Motor neuron (in vitro differentiated cells): ENCODE measurements around the gene TNFRSF13B. TPM values are rescaled to one million over a fixed set of nuclear protein-coding genes. Genes with fewer than 3 reads are reported as not detected.
"Not testable (repeated sequence)": the region's sequence is repeated elsewhere in the genome, so short reads cannot be mapped to it uniquely, and the experiment has no call there.

Experiments
- ATAC-seq, 8 experiments: fragments of 200-7000 bp; cut with Tn5 transposase; replicated peaks in 6 of 8; 2 replicates each; pipeline ENCODE4 v1.8.0; 2021; ENCODE audit warnings: mild to moderate bottlenecking in 8 of 8, moderate library complexity in 8 of 8
- H3K27ac ChIP-seq, 2 donors: fragments of 250-450 bp; sonication (Bioruptor Pico); 2 replicates each; pipeline ENCODE4 v1.9.0; 2021; ENCODE audit warnings: antibody characterized with exemption in 2 of 2, mild to moderate bottlenecking in 2 of 2, moderate library complexity in 1 of 2
- H3K4me1 ChIP-seq, 2 donors: fragments of 250-450 bp; sonication (Bioruptor Pico); replicated peaks in 1 of 2; 2 replicates each; pipeline ENCODE4 v1.6.1; 2021; ENCODE audit warnings: antibody characterized with exemption in 2 of 2, mild to moderate bottlenecking in 2 of 2, moderate library complexity in 1 of 2
- H3K4me3 ChIP-seq, 5 donors: fragments of 250-450 bp; sonication (Bioruptor Pico); 2 replicates each; pipeline ENCODE4 v1.9.0; 2021; ENCODE audit warnings: antibody characterized with exemption in 5 of 5, mild to moderate bottlenecking in 5 of 5, moderate library complexity in 4 of 5
- WGBS, 10 experiments: fragments of 450-650 bp; shearing (Covaris generic); methylation state at CpG; one replicate each; pipeline ENCODE4 v1.0.0; 2022; 5-methylcytosine and 5-hydroxymethylcytosine counted together
- in situ Hi-C, 9 experiments: fragments of 400-800 bp; cut with MboI; loops; one replicate each; pipeline ENCODE4 v1.15.0; 2021; ENCODE audit warnings: low sequenced_read_pairs in 9 of 9, low pct_unique_long_range_greater_than_20kb in 2 of 9; ENCODE audit not compliant: unreplicated experiment in 9 of 9
- total RNA-seq, 8 experiments: library from RNA; unstranded; fragments of 300-600 nt; gene quantifications; 2 replicates each; pipeline versions ENCODE4 v1.2.3 to v1.2.4, GENCODE V29; 2022

TNFRSF13B gene
- total RNA-seq, 8 experiments from 2014 or later = 0.09 to 1.00 (median 0.41) TPM; not detected in 4

DNA sequence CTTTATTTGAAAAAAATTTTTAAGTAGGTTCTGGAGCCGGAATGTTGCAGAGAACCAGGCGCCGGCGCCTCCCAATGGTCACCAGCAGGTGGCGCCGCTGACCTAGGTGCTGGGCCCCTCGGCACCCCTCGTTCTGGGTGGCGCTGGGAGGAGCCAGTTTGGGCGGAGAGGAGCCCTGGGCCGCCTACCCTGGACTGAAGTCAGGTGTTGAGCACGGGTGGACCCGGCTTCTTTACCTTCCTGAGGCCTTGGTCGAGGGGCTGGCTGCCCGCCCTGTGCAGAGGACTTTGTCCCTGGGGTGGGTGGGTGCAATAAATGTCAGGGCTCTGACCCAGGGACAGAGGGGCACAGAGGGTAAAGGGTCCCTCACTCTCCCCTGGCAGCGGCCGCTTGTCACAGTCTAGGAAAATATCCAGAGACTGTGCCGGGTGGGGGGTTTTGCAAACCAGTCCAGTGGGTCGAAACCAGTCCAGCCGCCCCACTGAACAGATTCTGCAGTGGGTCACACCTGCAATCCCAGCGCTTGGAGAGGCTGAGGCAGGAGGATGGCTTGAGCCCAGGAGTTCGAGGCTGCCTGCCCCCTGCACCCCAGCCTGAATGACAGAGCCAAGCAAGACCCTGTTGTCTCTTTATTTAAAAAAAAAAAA, 30.1 kb upstream of the TNFRSF13B start:
- H3K27ac ChIP-seq = no peak overlapping the region
- peaks cover 0 to 3% of the 10 kb centered on the region in 2 donors for H3K4me1 ChIP-seq
- peak; percentile 84 to 100 (median 94) for ATAC-seq
- 0 to 30% (median 14%) methylated on average over 1 to 9 of the region's 22 CpGs; no CpG with 5 or more reads in 6 of the 10 experiments for WGBS, 10 experiments
- in situ Hi-C loops = loop anchor here in 1 of 9 experiments (25.0 kb wide), 1 partner anchor 210 kb away; the partner anchor contains the start of gene PLD6
- no peak overlapping the region for H3K4me3 ChIP-seq

DNA sequence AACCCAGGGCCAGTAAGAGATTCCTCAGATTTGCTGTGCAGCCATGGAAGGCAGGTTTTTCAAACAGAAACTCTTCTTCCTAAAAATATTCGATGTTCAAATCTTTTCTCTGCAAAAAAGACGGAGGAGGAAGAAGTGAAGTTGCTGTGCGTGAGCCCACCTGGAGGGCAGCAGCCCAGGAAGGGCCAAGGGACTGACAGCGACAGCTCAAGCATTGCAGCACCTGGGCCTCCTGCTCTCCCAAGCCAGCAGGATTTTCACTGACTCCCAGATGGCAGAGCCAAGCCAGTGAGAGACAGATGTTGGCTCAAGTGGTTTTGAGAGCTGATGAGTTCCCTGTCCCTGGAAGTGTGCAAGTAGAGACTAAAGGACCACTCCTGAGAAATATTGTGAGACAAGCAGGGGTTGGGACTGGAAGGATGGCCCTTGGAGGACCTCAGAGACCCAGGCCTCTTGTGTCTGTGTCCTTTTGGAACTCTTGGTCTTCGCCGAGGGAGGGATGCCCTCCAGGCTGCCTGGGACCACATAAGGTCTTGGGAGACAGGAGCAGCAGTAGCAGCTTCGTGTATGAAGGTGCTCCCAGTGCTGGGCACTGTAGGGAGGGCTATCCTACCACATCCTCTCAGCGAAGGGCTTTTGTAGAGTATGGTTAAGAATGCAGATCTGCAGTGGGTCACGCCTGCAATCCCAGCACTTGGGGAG, 29.3 kb upstream of the TNFRSF13B start:
- no peak overlapping the region for H3K4me3 ChIP-seq
- no peak overlapping the region for H3K27ac ChIP-seq

GRCh38 chr17:16999931-17000625, 28.2 kb upstream of the TNFRSF13B start:
- H3K27ac ChIP-seq = no peak overlapping the region
- in situ Hi-C loops = loop anchor here in 1 of 9 experiments (25.0 kb wide), 1 partner anchor 212 kb away; the partner anchor contains the start of gene PLD6
- ATAC-seq = no peak
- H3K4me3 ChIP-seq = no peak overlapping the region
- 17 to 93% (median 58%) methylated on average over 1 to 4 of the region's 7 CpGs; no CpG with 5 or more reads in 5 of the 10 experiments for WGBS, 10 experiments
- peaks cover 0 to 3% of the 10 kb centered on the region in 2 donors for H3K4me1 ChIP-seq

More for the DNA sequence above, 29.3 kb upstream of the TNFRSF13B start:
- WGBS, 10 experiments = 0 to 66% (median 60%) methylated on average over 1 to 6 of the region's 9 CpGs; no CpG with 5 or more reads in 5 of the 10 experiments
- peaks cover 0 to 3% of the 10 kb centered on the region in 2 donors for H3K4me1 ChIP-seq
- in situ Hi-C loops = loop anchor here in 1 of 9 experiments (25.0 kb wide), 1 partner anchor 211 kb away; the partner anchor contains the start of gene PLD6
- ATAC-seq = peak in 6 of 8 experiments; percentile 7 to 25 (median 20)

- Histone ChIP-seq H3K4me1 (peaks cover 0 to 3% of the 10 kb centered on the region in 2 donors), H3K27ac (no peak overlapping the region), H3K4me3 (no peak overlapping the region)
- WGBS, 10 experiments = 0 to 100% (median 80%) methylated on average over 1 to 7 of the region's 14 CpGs; no CpG with 5 or more reads in 3 of the 10 experiments
- peak in 2 of 8 experiments; percentile 45 to 84 for ATAC-seq
- in situ Hi-C loops = no loop called here
Observed at GRCh38 chr17:16997514-16998429, 25.9 kb upstream of the TNFRSF13B start.

DNA sequence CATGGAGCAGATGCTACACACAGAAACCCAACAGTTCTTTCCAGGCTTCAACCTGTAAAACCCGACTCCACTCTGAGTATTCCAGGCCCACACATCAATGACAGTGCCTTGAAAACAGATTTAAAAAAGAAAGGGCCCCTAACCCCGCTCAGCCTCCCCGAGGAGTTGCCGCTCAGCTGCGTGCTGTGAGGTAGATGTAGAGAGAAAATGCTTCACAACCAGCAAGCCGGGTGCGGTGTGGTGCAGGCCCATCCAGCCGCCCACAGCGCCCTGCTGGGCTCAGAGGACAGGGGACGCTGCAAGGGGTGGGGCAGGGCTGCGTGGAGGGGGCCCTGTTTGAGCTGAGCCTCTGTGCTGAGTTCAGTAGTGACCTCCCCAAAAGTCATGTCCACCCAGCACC, 24.8 kb upstream of the TNFRSF13B start:
- H3K4me3 ChIP-seq, H3K27ac ChIP-seq, H3K4me1 ChIP-seq, ATAC-seq, in situ Hi-C loops: not testable (repeated sequence)
- WGBS, 10 experiments = 80% methylated on average over 2 of the region's 11 CpGs; no CpG with 5 or more reads in 9 of the 10 experiments

DNA sequence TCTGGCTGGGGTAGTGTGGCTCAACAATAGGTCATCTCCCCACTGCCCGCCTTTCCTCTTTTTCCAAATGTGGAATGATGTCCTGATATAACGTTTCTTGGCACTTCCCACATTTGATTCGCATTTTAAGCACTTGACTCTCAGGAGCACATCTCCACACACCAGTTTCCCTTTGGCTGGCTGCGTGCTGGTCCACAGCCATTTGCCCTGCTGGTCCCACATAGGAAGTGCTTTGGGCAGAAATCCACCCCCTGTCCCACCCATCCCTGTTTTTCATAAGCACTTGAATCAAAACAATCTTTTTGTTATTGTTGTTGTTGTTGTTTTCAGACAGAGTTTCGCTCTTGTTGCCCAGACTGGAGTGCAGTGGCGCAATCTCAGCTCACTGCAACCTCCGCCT, 24.0 kb upstream of the TNFRSF13B start:
- no peak for ATAC-seq
- in situ Hi-C loops = no loop called here
- 77 to 95% (median 80%) methylated on average over 1 to 4 of the region's 7 CpGs; no CpG with 5 or more reads in 2 of the 10 experiments for whole genome bisulfite sequencing, 10 experiments
- Histone ChIP-seq H3K27ac (no peak overlapping the region), H3K4me1 (no peaks in the 10 kb centered on the region), H3K4me3 (no peak overlapping the region)

GRCh38 chr17:16994631-16995030, 22.7 kb upstream of the TNFRSF13B start:
- H3K4me3 ChIP-seq = no peak overlapping the region
- WGBS, 10 experiments = 9 to 80% (median 63%) methylated on average over 1 to 2 of the region's 2 CpGs; no CpG with 5 or more reads in 1 of the 10 experiments
- H3K27ac ChIP-seq = no peak overlapping the region
- in situ Hi-C loops = no loop called here
- H3K4me1 ChIP-seq = no peaks in the 10 kb centered on the region
- ATAC-seq = no peak

DNA sequence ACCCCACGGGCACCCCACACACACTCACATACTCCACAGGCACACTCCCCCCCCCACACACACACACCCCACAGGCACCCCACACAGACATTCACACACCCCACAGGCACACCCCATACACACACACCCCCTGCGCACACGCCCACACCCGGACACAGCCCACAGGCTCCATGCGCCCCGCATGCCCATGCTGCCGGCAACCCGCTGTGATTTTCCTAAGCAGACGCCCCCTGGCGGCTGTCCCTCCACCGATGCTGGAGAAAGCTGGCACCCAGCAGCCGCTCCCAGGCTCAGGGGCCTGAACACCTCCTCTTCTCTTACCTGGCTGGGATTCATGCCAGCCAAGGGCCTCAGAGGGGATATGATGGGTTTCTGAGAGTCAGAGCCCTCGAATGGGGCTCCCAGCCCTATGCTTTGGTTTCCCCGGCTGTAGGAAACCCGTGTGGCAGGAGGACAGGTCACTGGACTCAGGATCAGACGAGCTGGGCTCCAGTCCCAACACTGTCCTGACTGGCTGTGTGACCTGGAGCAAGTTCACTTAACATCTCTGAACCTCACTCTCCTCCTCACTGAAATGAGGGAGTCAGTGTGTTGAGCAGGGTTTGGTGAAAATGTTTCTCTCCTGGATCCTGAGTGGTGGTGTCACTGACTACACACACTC, 19.6 kb upstream of the TNFRSF13B start:
- ATAC-seq = peak; percentile 65 to 96 (median 82)
- in situ Hi-C loops = no loop called here
- WGBS, 10 experiments = 0 to 80% (median 47%) methylated on average over 1 to 6 of the region's 16 CpGs; no CpG with 5 or more reads in 3 of the 10 experiments

DNA sequence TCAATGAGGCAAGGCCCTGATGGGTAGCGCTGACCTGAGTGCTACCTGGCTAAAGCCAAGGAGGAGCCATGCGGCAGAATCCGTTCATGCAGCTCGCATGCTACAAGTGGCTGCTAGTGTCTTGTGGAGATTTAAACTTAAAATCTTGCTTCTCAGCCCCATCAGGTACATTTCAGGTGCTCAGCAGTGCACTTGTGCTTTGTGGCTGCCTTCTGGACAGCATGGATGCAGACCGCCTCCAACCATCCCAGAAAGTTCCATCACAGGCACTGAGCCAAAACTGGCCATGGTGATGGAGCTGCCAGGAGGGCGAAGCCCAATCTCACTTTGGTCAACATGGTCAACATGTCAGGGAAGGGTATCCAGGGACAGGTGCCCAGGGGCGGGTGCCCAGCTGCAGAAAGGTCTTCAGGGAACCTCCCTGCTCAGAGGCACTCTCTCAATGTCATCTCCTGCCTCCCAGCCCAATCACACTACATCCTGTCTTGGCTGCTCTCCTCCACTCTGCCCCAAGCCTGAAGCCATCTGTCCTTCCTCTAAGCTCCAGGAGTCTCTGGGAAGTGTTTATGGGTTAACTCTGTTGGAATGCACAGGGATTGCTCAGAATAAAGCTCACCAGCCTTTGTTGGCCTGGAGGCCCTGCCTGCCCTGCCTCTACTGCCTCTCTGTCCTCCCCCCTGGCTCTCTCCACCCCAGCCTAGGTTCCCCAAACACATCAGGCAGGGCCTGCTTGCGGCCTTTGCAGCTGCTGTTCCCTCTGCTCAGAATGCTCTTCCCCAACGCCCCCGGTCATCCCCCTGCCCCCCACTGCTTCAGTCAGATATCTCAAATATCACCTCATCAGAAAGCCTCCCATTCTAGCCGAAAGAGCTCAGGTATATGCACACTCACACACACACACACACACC, 18.3 kb upstream of the TNFRSF13B start:
- in situ Hi-C loops = no loop called here
- H3K4me1 ChIP-seq = no peaks in the 10 kb centered on the region
- H3K27ac ChIP-seq = no peak overlapping the region
- no peak overlapping the region for H3K4me3 ChIP-seq
- no peak for ATAC-seq
- 87 to 100% (median 95%) methylated on average over 1 to 5 of the region's 11 CpGs; no CpG with 5 or more reads in 3 of the 10 experiments for WGBS, 10 experiments

More for the DNA sequence above, 19.6 kb upstream of the TNFRSF13B start:
- no peak overlapping the region for H3K4me3 ChIP-seq
- no peak overlapping the region for H3K27ac ChIP-seq
- no peaks in the 10 kb centered on the region for H3K4me1 ChIP-seq

DNA sequence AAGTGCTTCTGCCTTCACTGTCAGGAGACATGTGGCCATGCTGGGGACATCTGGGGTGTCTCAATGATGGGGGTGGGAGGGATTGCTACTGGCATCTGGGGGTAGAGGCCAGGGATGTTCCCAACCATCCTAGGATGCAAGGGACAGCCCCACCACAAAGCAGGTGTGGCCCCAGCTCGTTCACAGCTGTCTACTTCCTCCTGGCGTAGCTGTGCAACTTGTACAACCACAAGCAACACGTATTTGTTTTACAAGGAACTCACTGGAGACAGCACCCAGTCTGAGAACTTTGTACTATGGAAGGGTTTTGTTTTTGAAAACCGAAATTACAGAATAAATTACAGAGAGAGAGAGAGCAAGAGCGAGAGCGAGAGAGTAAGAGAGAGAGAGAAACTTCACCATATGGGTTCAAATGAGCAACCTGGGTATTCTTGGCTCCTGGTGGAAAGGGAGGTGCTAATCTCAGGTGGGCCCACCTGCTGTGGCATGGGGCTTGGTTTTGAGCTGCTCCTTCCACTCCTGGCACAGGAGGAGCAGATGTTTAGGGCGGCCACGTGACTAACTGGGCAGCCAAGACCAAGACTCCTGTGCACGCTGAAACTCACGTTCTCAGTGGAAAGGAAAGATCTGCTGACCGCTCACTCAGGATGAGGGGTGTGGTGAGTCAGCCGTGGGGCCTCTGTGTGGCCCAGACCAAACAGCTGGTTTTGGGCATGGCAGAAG, 17.5 kb upstream of the TNFRSF13B start:
- H3K4me3 ChIP-seq = no peak overlapping the region
- H3K27ac ChIP-seq = no peak overlapping the region
- 47 to 100% (median 81%) methylated on average over 1 to 8 of the region's 12 CpGs; no CpG with 5 or more reads in 3 of the 10 experiments for WGBS, 10 experiments
- H3K4me1 ChIP-seq = no peaks in the 10 kb centered on the region
- in situ Hi-C loops = no loop called here
- no peak for ATAC-seq
